ENCODE data around the gene ITGB8.

DNA sequence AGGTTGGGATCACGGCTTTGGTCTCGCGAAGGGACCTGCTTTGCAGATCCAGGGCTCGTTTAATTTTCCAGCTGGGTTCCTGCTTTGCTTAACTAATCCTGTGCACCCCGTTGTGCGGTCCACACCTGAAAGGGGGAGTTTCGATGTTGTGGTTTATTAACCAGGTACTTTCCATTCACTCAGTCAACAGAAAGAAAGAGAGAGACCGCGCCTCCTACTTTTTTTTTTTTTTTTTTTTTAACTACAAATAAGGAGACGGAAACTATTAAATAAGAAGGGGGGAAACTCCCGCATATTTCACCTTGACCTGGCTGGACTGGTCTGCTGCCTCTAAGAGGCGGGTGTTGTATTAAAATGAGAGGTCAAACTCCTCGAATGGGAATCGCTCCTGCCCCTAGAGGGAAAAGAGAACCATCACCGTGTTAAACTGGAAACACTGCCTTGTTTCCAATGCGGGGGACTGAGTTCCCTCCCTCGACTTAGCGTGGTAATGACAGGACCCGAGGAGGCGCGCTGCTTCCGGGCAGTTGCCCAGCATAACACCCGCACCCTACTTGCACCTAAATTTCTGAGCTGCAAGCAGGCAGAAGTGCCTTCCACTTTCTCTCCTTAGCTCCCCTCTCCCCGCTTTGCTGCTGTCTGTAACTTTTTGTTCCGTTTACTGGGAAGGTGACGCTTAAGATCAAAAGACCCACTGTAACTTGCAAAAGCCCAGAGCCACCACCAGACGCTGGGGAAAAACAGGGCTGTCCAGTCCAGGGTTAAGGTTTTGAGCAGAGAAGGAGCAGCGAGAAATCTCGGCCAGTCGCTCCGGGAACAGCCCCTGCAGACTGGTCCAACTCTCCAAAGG, 1.1 kb upstream of the ITGB8 start:
- TF ChIP-seq ZNF274 (IDR thresholded peaks at IDR 0.05; ENCODE audit: low read depth, low read length) (no peak), SUZ12 (IDR thresholded peaks at IDR 0.05; ENCODE audit: extremely low read depth, insufficient read depth, insufficient read length) (no peak), YY1 (IDR thresholded peaks at IDR 0.05; ENCODE audit: insufficient read depth, insufficient read length) (no peak)
